Stimulated activated CD4-positive, alpha-beta T cell treated with anti-CD3 and anti-CD28 coated beads, Interleukin-1b, Interleukin-23, amount 100 ng/mL, for 48 hours (primary cell): ENCODE data around the gene TEX19.

Source experiments
- DNase-seq: peaks from one replicate; pipeline ENCODE4 v3.0.0-alpha.2; 2020

Gene TEX19

DNA sequence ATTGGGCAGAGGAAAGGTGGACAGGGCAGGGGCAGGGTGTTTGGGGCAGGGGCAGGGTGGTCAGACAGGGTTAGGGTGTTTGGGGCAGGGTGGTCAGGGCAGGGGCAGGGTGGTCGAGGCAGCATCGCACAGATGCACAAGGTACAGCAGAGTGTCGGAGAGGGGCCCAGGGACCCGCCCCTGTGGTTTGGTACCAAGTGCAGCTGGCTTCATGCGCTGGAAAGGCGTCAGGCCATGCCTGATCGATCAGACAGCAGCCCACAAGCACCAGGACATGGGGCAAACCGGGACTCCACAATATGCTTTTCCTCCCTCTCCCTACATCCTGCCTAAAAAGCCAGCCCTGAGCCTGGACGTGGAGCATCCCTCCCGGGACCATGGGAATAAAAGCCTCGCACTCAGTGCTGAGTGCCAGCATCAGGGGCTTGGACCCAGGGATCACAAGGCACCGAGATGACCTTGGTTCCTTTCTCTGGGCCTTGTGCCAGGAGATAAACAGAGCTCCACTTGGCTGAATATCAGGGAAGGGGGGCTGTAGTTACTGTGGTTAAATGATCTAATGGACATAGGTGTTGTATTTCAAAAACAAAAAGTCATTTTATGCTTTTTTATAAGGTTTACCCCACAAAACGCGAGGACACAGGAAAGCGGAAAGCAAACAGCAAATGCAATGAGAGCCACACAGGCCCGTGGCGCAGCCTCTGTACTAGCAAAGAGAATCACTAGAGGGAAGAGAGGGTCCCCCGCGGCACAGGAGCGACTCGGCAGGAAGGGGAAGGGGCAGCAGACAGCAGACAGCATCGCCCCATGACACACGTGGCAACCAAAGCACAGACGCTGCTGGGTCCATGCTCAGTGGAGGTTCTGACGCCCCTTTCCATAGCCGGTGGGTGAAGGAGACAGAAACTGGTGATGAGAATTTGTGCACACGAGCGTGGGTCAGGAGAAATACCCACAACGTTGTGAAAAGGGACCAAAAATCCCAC lies 53.8 kb downstream of the TEX19 start:
- no peak for DNase-seq
